Stimulated activated CD8-positive, alpha-beta memory T cell treated with anti-CD3 and anti-CD28 coated beads, Interleukin-4, amount 100 ng/mL, for 24 hours (primary cell): Measurements from ENCODE around the gene RASGEF1C.

ENCODE experiments used
- DNase-seq: peaks from one replicate; pipeline ENCODE4 v3.0.0-alpha.2; 2020; ENCODE audit warnings: low read depth

RASGEF1C gene

GRCh38 chr5:180179442-180180420 lies 29.3 kb downstream of the RASGEF1C start:
- DNase-seq: no peak

- DNase-seq: no peak
These were observed 30.2 kb downstream of the RASGEF1C start for GRCh38 chr5:180178531-180179441.

- no peak for DNase-seq
These were observed 32.8 kb downstream of the RASGEF1C start for GRCh38 chr5:180176191-180176590.

GRCh38 chr5:180175015-180175431 lies 34.0 kb downstream of the RASGEF1C start:
- DNase-seq: no peak

- DNase-seq: no peak
These were observed 34.4 kb downstream of the RASGEF1C start for GRCh38 chr5:180174587-180174972.

GRCh38 chr5:180173875-180174586 lies 35.0 kb downstream of the RASGEF1C start:
- DNase-seq: no peak

GRCh38 chr5:180173198-180173544 lies 35.8 kb downstream of the RASGEF1C start:
- DNase-seq: no peak

- no peak for DNase-seq
These were observed 36.4 kb downstream of the RASGEF1C start for GRCh38 chr5:180172447-180173197.

GRCh38 chr5:180171568-180172094 lies 37.4 kb downstream of the RASGEF1C start:
- DNase-seq: no peak

- DNase-seq: no peak
These were observed 38.0 kb downstream of the RASGEF1C start for GRCh38 chr5:180170810-180171567.

- DNase-seq: no peak
These were observed 38.8 kb downstream of the RASGEF1C start for GRCh38 chr5:180170106-180170809.

GRCh38 chr5:180169248-180170105 lies 39.5 kb downstream of the RASGEF1C start:
- no peak for DNase-seq

GRCh38 chr5:180168758-180169157 lies 40.3 kb downstream of the RASGEF1C start:
- DNase-seq: no peak

- no peak for DNase-seq
These were observed 42.8 kb downstream of the RASGEF1C start for GRCh38 chr5:180166176-180166575.

GRCh38 chr5:180162304-180162661 lies 46.7 kb downstream of the RASGEF1C start:
- DNase-seq: no peak

- no peak for DNase-seq
These were observed 47.3 kb downstream of the RASGEF1C start for GRCh38 chr5:180161420-180162303.

- DNase-seq: no peak
These were observed 48.2 kb downstream of the RASGEF1C start for GRCh38 chr5:180160789-180161188.

GRCh38 chr5:180160215-180160614 lies 48.8 kb downstream of the RASGEF1C start:
- no peak for DNase-seq
